GM19025 (cell line): Measurements from ENCODE around the gene ALOX12B.
"Not testable (repeated sequence)": the region's sequence is repeated elsewhere in the genome, so short reads cannot be mapped to it uniquely, and the experiment has no call there.

Experiments used
- ATAC-seq: cut with Tn5 transposase; IDR thresholded peaks from one replicate; pipeline ENCODE4 v1.9.1; 2021; ENCODE audit warnings: mild to moderate bottlenecking, low read depth, moderate library complexity; ENCODE audit not compliant: unreplicated experiment

ALOX12B gene

GRCh38 chr17:8068736-8069586 is 18.6 kb downstream of the ALOX12B start:
- no peak for ATAC-seq

GRCh38 chr17:8067806-8068205 is 19.7 kb downstream of the ALOX12B start:
- no peak for ATAC-seq

GRCh38 chr17:8066841-8067775 is 20.4 kb downstream of the ALOX12B start:
- ATAC-seq = no peak

- no peak for ATAC-seq
Observed at GRCh38 chr17:8064561-8065019, 22.9 kb downstream of the ALOX12B start.

GRCh38 chr17:8063761-8064534 is 23.6 kb downstream of the ALOX12B start:
- no peak for ATAC-seq

GRCh38 chr17:8062807-8063483 is 24.6 kb downstream of the ALOX12B start:
- no peak for ATAC-seq

- ATAC-seq = no peak
Observed at GRCh38 chr17:8062435-8062806, 25.1 kb downstream of the ALOX12B start.

- ATAC-seq = not testable (repeated sequence)
Observed at GRCh38 chr17:8061851-8062250, 25.7 kb downstream of the ALOX12B start.

GRCh38 chr17:8060274-8060673 is 27.2 kb downstream of the ALOX12B start:
- ATAC-seq = no peak

- ATAC-seq = no peak
Observed at GRCh38 chr17:8059131-8059530, 28.4 kb downstream of the ALOX12B start.

- no peak for ATAC-seq
Observed at GRCh38 chr17:8057691-8058114, 29.8 kb downstream of the ALOX12B start.

GRCh38 chr17:8056976-8057625 is 30.4 kb downstream of the ALOX12B start:
- ATAC-seq = no peak

GRCh38 chr17:8056232-8056975 is 31.1 kb downstream of the ALOX12B start:
- ATAC-seq = no peak

- ATAC-seq = no peak
Observed at GRCh38 chr17:8055851-8056231, 31.7 kb downstream of the ALOX12B start.

GRCh38 chr17:8053600-8053999 is 33.9 kb downstream of the ALOX12B start:
- ATAC-seq = no peak

GRCh38 chr17:8052256-8053252 is 35.0 kb downstream of the ALOX12B start:
- ATAC-seq = no peak

- ATAC-seq = no peak
Observed at GRCh38 chr17:8051831-8052230, 35.7 kb downstream of the ALOX12B start.

- no peak for ATAC-seq
Observed at GRCh38 chr17:8048736-8049135, 38.8 kb downstream of the ALOX12B start.
